ENCODE data around the gene ADGB. TPM values are rescaled to one million over a fixed set of nuclear protein-coding genes. Genes with fewer than 3 reads are reported as not detected.

Gene ADGB
- total RNA-seq, 5 donors from 2014 or later (not counting 1 experiment from before 2014, with no cell fraction given), result not detected

GRCh38 chr6:146753306-146753705 lies 154.5 kb downstream of the ADGB start:
- H3K9me3 Mint-ChIP-seq, result peaks cover 0 to 6% (median 0%) of the 10 kb centered on the region in 3 donors
- CTCF ChIA-PET, result no interaction called here

GRCh38 chr6:146767632-146768031 lies 168.9 kb downstream of the ADGB start:
- Mint-ChIP-seq H3K36me3 (no peaks in the 10 kb centered on the region), H3K4me3 (no peak overlapping the region), H3K27ac (no peak overlapping the region), H3K9me3 (no peaks in the 10 kb centered on the region), H3K4me1 (peaks cover 23 to 25% (median 24%) of the 10 kb centered on the region in 3 donors), H3K27me3 (peaks cover 0 to 3% of the 10 kb centered on the region in 2 donors)
- POLR2A ChIA-PET, result no interaction called here
- DNase-seq, result no peak
- CTCF ChIA-PET, result no interaction called here
- Histone ChIP-seq H3K9me3 (no peaks in the 10 kb centered on the region), H3K27ac (ENCODE audit: low read length) (no peak overlapping the region), H3K36me3 (ENCODE audit: control insufficient read depth in 2 of 2, extremely low read depth in 1 of 2, insufficient read depth in 1 of 2, low read length in 1 of 2) (no peaks in the 10 kb centered on the region), H3K27me3 (replicated peaks in 1 of 2; ENCODE audit: control insufficient read depth in 2 of 2, extremely low read depth in 1 of 2, insufficient read depth in 2 of 2, low read length in 1 of 2) (peaks cover 0 to 4% of the 10 kb centered on the region in 2 experiments), H3K4me3 (ENCODE audit: control insufficient read depth in 1 of 2, extremely low read depth in 1 of 2, low read length in 1 of 2) (no peak overlapping the region), H3K4me1 (ENCODE audit: control insufficient read depth in 1 of 2, extremely low read depth in 1 of 2, insufficient read depth in 2 of 2, low read length in 2 of 2) (peaks cover 11 to 15% of the 10 kb centered on the region in 2 experiments)
- WGBS (ENCODE audit: insufficient coverage), result 80% methylated on average over 1 of the region's 1 CpG
- ATAC-seq (replicated peaks in 1 of 4), result no peak

More at GRCh38 chr6:146753306-146753705, 154.5 kb downstream of the ADGB start:
- Histone ChIP-seq H3K36me3 (ENCODE audit: control insufficient read depth in 2 of 2, extremely low read depth in 1 of 2, insufficient read depth in 1 of 2, low read length in 1 of 2) (no peaks in the 10 kb centered on the region), H3K27me3 (replicated peaks in 1 of 2; ENCODE audit: control insufficient read depth in 2 of 2, extremely low read depth in 1 of 2, insufficient read depth in 2 of 2, low read length in 1 of 2) (no peaks in the 10 kb centered on the region), H3K9me3 (no peaks in the 10 kb centered on the region), H3K4me3 (ENCODE audit: control insufficient read depth in 1 of 2, extremely low read depth in 1 of 2, low read length in 1 of 2) (no peak overlapping the region), H3K4me1 (ENCODE audit: control insufficient read depth in 1 of 2, extremely low read depth in 1 of 2, insufficient read depth in 2 of 2, low read length in 2 of 2) (no peaks in the 10 kb centered on the region), H3K27ac (ENCODE audit: low read length) (no peak overlapping the region)
- POLR2A ChIA-PET, result no interaction called here
- WGBS (ENCODE audit: insufficient coverage), result no CpG with 5 or more reads among the region's 2 CpGs
- no peaks in the 10 kb centered on the region for H3K36me3 Mint-ChIP-seq
- no peak overlapping the region for H3K4me3 Mint-ChIP-seq
- ATAC-seq (replicated peaks in 1 of 4) (no peak), DNase-seq (no peak)
- peaks cover 0 to 1% of the 10 kb centered on the region in 2 donors for H3K27me3 Mint-ChIP-seq
- no peaks in the 10 kb centered on the region for H3K4me1 Mint-ChIP-seq
- no peak overlapping the region for H3K27ac Mint-ChIP-seq

- ATAC-seq (replicated peaks in 1 of 4) (no peak), DNase-seq (no peak)
- Mint-ChIP-seq H3K9me3 (no peaks in the 10 kb centered on the region), H3K4me3 (no peak overlapping the region), H3K36me3 (no peaks in the 10 kb centered on the region), H3K27me3 (peaks cover 0 to 3% of the 10 kb centered on the region in 2 donors), H3K4me1 (peaks cover 23 to 28% (median 24%) of the 10 kb centered on the region in 3 donors), H3K27ac (no peak overlapping the region)
- Histone ChIP-seq H3K9me3 (no peaks in the 10 kb centered on the region), H3K4me1 (ENCODE audit: control insufficient read depth in 1 of 2, extremely low read depth in 1 of 2, insufficient read depth in 2 of 2, low read length in 2 of 2) (peaks cover 11 to 15% of the 10 kb centered on the region in 2 experiments), H3K36me3 (ENCODE audit: control insufficient read depth in 2 of 2, extremely low read depth in 1 of 2, insufficient read depth in 1 of 2, low read length in 1 of 2) (no peaks in the 10 kb centered on the region), H3K4me3 (ENCODE audit: control insufficient read depth in 1 of 2, extremely low read depth in 1 of 2, low read length in 1 of 2) (no peak overlapping the region), H3K27me3 (replicated peaks in 1 of 2; ENCODE audit: control insufficient read depth in 2 of 2, extremely low read depth in 1 of 2, insufficient read depth in 2 of 2, low read length in 1 of 2) (peaks cover 0 to 4% of the 10 kb centered on the region in 2 experiments), H3K27ac (ENCODE audit: low read length) (no peak overlapping the region)
- ChIA-PET POLR2A (no interaction called here), CTCF (interaction anchor here in 1 of 2 donors (1.1 kb wide), 1 partner anchor 19 kb away, joined by 3 read pairs; no protein-coding TSS in a partner anchor)
- no CpG with 5 or more reads among the region's 2 CpGs for whole genome bisulfite sequencing (ENCODE audit: insufficient coverage)
These were observed 169.9 kb downstream of the ADGB start for GRCh38 chr6:146768722-146769121.

GRCh38 chr6:146770275-146770964 lies 171.6 kb downstream of the ADGB start:
- H3K9me3 Mint-ChIP-seq, result no peaks in the 10 kb centered on the region
- peak overlapping the region; percentile 60 to 79 (median 74) for H3K4me3 Mint-ChIP-seq
- no peak overlapping the region for H3K27ac Mint-ChIP-seq
- Histone ChIP-seq H3K27ac (ENCODE audit: low read length) (no peak overlapping the region), H3K4me1 (ENCODE audit: control insufficient read depth in 1 of 2, extremely low read depth in 1 of 2, insufficient read depth in 2 of 2, low read length in 2 of 2) (peaks cover 11 to 15% of the 10 kb centered on the region in 2 experiments), H3K36me3 (ENCODE audit: control insufficient read depth in 2 of 2, extremely low read depth in 1 of 2, insufficient read depth in 1 of 2, low read length in 1 of 2) (no peaks in the 10 kb centered on the region), H3K27me3 (replicated peaks in 1 of 2; ENCODE audit: control insufficient read depth in 2 of 2, extremely low read depth in 1 of 2, insufficient read depth in 2 of 2, low read length in 1 of 2) (peaks cover 0 to 4% of the 10 kb centered on the region in 2 experiments), H3K4me3 (ENCODE audit: control insufficient read depth in 1 of 2, extremely low read depth in 1 of 2, low read length in 1 of 2) (peak overlapping the region; percentile 1 to 49), H3K9me3 (no peaks in the 10 kb centered on the region)
- ChIA-PET CTCF (interaction anchor here (0.6 to 1.0 kb wide), 3 partner anchors 11 to 1902 kb away, joined by 3 to 4 read pairs (median 3); no protein-coding TSS in a partner anchor), POLR2A (interaction anchor here in 1 of 2 donors (0.7 kb wide), 1 partner anchor 810 kb away, joined by 3 read pairs; no protein-coding TSS in a partner anchor)
- DNase-seq (no peak), ATAC-seq (replicated peaks in 1 of 4) (peak in 3 of 4 experiments; percentile 41 to 53 (median 49))
- WGBS (ENCODE audit: insufficient coverage), result 71% methylated on average over 9 of the region's 13 CpGs
- peaks cover 23 to 28% (median 24%) of the 10 kb centered on the region in 3 donors for H3K4me1 Mint-ChIP-seq
- no peaks in the 10 kb centered on the region for H3K27me3 Mint-ChIP-seq
- H3K36me3 Mint-ChIP-seq, result no peaks in the 10 kb centered on the region

GRCh38 chr6:146770965-146771735 lies 172.4 kb downstream of the ADGB start:
- Mint-ChIP-seq H3K9me3 (no peaks in the 10 kb centered on the region), H3K27me3 (no peaks in the 10 kb centered on the region), H3K4me3 (peak overlapping the region; percentile 60 to 79 (median 74)), H3K36me3 (no peaks in the 10 kb centered on the region), H3K4me1 (peaks cover 23 to 28% (median 24%) of the 10 kb centered on the region in 3 donors), H3K27ac (no peak overlapping the region)
- 0% methylated on average over 8 of the region's 14 CpGs for WGBS (ENCODE audit: insufficient coverage)
- Histone ChIP-seq H3K27me3 (replicated peaks in 1 of 2; ENCODE audit: control insufficient read depth in 2 of 2, extremely low read depth in 1 of 2, insufficient read depth in 2 of 2, low read length in 1 of 2) (peaks cover 0 to under 1% of the 10 kb centered on the region in 2 experiments), H3K4me1 (ENCODE audit: control insufficient read depth in 1 of 2, extremely low read depth in 1 of 2, insufficient read depth in 2 of 2, low read length in 2 of 2) (peaks cover 11 to 15% of the 10 kb centered on the region in 2 experiments), H3K4me3 (ENCODE audit: control insufficient read depth in 1 of 2, extremely low read depth in 1 of 2, low read length in 1 of 2) (peak overlapping the region; percentile 1 to 49), H3K27ac (ENCODE audit: low read length) (no peak overlapping the region), H3K9me3 (no peaks in the 10 kb centered on the region), H3K36me3 (ENCODE audit: control insufficient read depth in 2 of 2, extremely low read depth in 1 of 2, insufficient read depth in 1 of 2, low read length in 1 of 2) (no peaks in the 10 kb centered on the region)
- ATAC-seq (replicated peaks in 1 of 4) (peak; percentile 63 to 92 (median 82)), DNase-seq (peak; percentile 9 to 73 (median 46))
- ChIA-PET CTCF (interaction anchor here (0.6 to 0.7 kb wide), 2 partner anchors 842 to 843 kb away, joined by 4 read pairs; no protein-coding TSS in a partner anchor), POLR2A (interaction anchor here in 1 of 2 donors (0.5 to 0.7 kb wide), 2 partner anchors 10 to 811 kb away, joined by 3 to 4 read pairs; no protein-coding TSS in a partner anchor)

- DNase-seq, result peak in 1 of 35 experiments; percentile 20
These were observed 176.4 kb downstream of the ADGB start for GRCh38 chr6:146775220-146775619.

More at GRCh38 chr6:146775220-146775619, 176.4 kb downstream of the ADGB start:
- Mint-ChIP-seq H3K4me3 (no peak overlapping the region), H3K4me1 (peaks cover 18 to 22% (median 19%) of the 10 kb centered on the region in 3 donors), H3K36me3 (no peaks in the 10 kb centered on the region), H3K27me3 (no peaks in the 10 kb centered on the region), H3K9me3 (no peaks in the 10 kb centered on the region), H3K27ac (no peak overlapping the region)
- Histone ChIP-seq H3K27ac (ENCODE audit: low read length) (no peak overlapping the region), H3K36me3 (ENCODE audit: control insufficient read depth in 2 of 2, extremely low read depth in 1 of 2, insufficient read depth in 1 of 2, low read length in 1 of 2) (no peaks in the 10 kb centered on the region), H3K4me1 (ENCODE audit: control insufficient read depth in 1 of 2, extremely low read depth in 1 of 2, insufficient read depth in 2 of 2, low read length in 2 of 2) (peaks cover 5 to 10% of the 10 kb centered on the region in 2 experiments), H3K9me3 (no peaks in the 10 kb centered on the region), H3K27me3 (replicated peaks in 1 of 2; ENCODE audit: control insufficient read depth in 2 of 2, extremely low read depth in 1 of 2, insufficient read depth in 2 of 2, low read length in 1 of 2) (no peaks in the 10 kb centered on the region), H3K4me3 (ENCODE audit: control insufficient read depth in 1 of 2, extremely low read depth in 1 of 2, low read length in 1 of 2) (no peak overlapping the region)
- ChIA-PET CTCF (interaction anchor here in 1 of 2 donors (0.9 kb wide), 1 partner anchor 845 kb away, joined by 3 read pairs; no protein-coding TSS in a partner anchor), POLR2A (no interaction called here)
- no peak for ATAC-seq (replicated peaks in 1 of 4)
